HG02759 (cell line): Measurements from ENCODE around the gene MARCHF3.
"Not testable (repeated sequence)": the region's sequence is repeated elsewhere in the genome, so short reads cannot be mapped to it uniquely, and the experiment has no call there.

Source experiments
- ATAC-seq: cut with Tn5 transposase; IDR thresholded peaks from one replicate; pipeline ENCODE4 v1.9.1; 2021; ENCODE audit warnings: mild to moderate bottlenecking, moderate library complexity; ENCODE audit not compliant: unreplicated experiment

The MARCHF3 gene

DNA sequence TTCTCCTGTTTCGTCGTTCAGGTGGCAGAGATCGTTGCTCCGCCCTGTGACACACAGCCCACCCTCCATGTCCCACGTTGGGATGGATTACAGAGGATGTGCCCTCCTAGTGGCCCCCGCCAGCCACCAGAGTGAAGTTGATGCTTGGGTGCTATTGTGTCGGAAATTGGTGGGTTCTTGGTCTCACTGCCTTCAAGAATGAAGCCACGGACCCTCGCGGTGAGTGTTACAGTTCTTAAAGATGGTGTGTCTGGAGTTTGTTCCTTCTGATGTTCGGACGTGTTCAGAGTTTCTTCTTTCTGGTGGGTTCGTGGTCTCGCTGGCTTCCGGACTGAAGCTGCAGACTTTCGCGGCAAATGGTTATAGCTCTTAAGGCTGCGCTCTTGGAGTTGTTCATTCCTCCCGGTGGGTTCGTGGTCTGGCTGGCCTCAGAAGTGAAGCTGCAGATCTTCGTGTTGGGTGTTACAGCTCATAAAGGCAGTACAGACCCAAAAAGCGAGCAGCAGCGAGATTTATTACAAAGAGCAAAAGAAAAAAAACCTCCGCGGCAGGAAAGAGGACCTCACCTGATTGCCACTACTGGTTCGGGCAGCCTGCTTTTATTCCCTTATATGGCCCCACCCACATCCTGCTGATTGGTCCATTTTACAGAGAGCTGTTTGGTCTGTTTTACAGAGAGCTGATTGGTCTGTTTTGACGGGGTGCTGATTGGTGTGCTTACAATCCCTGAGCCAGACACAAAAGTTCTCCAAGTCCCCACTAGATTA, 176.6 kb downstream of the MARCHF3 start:
- not testable (repeated sequence) for ATAC-seq

GRCh38 chr5:126852841-126853271, 177.5 kb downstream of the MARCHF3 start:
- no peak for ATAC-seq

DNA sequence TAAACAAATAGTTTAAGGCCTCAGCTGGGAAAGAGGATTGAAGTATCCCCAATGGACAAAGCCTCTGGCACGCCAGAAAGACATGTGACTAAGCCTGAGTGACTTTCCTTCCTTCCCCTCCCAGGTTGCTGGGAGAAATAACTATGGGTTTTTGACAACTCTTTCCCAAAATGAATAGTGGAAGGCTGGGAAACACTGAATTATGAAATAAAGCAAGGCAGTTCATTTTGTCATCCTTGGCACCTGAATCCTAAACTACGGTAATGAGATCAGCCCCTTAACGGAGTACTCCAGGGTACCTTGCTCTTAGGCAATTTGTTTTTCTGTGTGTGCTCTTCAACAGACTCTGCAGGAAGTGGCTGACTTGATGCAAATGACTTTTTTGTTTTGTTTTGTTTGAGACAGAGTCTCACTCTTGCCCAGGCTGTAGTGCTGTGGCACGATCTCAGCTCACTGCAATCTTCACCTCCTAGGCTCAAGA, 178.2 kb downstream of the MARCHF3 start:
- ATAC-seq: peak; percentile 78

- ATAC-seq: no peak
Measured at GRCh38 chr5:126851501-126852011, 178.8 kb downstream of the MARCHF3 start.

DNA sequence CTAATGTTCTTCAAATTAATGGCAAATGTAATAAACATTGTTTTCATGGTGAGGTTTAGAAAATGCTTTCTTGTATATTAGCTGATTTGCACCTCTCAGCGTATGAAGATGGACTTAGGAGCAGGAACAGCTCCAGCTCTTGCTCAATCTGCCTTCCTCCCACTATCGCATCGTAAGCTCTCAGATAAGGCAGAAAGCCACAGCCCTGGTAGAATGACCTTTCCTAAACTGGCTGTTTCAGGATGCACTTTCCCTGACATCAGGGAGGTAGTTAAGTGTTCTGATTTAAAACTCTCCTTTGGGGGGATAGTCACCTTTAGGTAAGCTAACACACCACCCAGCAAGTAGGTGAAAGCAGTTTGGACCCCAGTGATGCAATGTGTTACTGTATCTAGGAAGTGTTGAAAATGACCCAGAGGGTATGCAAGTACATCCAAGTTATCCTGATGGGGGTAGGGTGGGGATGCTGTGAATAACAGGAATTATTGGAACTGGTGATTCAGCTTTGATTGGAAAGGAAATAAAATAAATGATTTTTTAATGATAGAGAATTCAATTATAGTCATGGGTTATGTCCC, 181.2 kb downstream of the MARCHF3 start:
- ATAC-seq: no peak

DNA sequence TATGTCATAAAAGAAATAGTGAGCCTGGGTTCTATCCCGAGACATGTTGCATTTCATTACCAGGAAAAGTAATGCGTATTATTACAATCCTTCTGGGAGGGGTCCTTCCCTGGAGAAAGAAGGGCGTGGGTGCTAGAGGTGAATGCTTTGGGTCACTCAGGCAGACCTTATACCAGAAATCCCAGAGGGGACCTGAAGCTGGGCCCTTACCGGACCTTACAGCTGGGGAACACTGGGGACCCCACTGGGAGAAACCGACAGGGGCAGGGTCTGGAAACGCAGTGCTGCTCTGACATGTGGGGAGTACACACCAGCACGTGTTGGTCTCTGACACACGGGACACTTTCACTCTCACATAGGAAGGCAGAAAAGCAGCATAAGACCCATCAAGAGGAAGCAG, 182.1 kb downstream of the MARCHF3 start:
- ATAC-seq: no peak

- ATAC-seq: no peak
Measured at GRCh38 chr5:126847826-126848251, 182.5 kb downstream of the MARCHF3 start.

DNA sequence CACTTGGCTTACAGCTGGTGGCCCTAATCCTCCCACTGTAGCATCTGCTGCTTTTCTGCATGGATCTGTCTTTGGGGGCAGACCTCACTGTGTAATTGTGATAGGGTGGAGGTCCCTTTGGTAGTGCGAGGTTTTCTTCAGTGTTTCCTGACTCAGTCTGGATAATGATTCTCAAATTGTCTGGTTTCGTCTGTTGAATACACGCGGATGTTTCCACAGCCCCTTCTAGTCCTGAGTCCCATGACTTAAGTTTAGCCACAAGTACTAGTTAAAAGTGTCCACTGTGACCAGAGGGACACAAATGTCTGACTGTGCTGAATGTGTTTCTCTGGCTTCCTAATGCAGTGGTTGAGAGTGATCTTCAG, 182.9 kb downstream of the MARCHF3 start:
- no peak for ATAC-seq

GRCh38 chr5:126846744-126847455, 183.5 kb downstream of the MARCHF3 start:
- no peak for ATAC-seq

- ATAC-seq: no peak
Measured at GRCh38 chr5:126846344-126846743, 184.0 kb downstream of the MARCHF3 start.

DNA sequence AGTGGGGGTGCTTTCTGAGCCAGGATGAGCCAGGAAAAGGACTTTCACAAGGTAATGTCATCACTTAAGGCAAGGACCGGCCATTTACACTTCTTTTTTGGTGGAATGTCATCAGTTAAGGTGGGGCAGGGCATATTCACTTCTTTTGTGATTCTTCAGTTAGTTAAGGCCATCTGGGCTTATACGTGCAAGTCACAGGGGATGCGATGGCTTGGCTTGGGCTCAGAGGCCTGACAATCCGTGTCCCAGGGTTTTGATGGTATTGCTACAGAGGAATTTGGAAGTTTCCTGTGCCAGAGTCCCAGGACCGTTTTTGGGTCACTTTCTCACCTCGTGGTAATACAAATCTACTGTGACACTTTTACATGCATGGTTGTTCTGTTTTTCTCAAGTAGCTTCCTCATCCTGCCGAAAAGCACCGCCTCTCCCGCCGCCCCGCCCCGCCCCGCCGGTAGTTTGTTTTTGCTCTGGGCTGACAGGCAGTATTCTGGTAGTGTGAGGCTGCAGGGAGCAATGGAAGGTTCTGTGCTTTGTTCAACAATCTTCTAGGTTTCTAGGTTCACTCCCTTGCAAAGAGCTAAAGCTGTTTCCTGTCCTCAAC, 184.8 kb downstream of the MARCHF3 start:
- peak; percentile 86 for ATAC-seq

GRCh38 chr5:126843375-126843774, 187.0 kb downstream of the MARCHF3 start:
- not testable (repeated sequence) for ATAC-seq

GRCh38 chr5:126839407-126839806, 191.0 kb downstream of the MARCHF3 start:
- not testable (repeated sequence) for ATAC-seq

DNA sequence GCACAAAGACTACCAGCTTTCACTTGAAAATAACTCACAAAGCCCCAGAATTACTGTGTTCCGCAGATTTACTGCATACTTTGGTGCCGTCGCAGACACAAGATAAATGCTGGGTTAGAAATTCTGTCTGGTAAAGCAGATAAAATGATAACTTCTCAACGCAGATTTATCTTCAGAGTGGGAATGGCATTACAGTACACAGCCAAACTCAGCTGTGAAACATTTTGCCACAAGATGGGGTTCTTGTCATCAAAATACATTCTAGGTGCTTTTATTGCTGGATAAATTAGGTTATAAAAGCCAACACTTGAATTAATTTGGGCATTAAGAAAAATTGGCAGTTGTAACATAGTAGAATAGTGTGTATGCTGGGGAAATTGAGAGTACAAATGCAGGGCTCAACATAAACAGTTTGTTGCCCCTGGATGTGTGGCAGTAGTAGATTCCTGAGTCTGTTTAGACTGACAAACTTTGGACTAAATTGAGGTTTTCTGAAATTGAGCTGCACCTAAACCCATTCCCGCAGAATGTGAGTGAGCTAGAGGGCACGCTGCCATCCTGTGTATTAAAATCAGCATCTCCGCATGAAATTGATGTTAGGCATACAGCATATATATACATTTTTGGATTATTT, 192.3 kb downstream of the MARCHF3 start:
- ATAC-seq: no peak

DNA sequence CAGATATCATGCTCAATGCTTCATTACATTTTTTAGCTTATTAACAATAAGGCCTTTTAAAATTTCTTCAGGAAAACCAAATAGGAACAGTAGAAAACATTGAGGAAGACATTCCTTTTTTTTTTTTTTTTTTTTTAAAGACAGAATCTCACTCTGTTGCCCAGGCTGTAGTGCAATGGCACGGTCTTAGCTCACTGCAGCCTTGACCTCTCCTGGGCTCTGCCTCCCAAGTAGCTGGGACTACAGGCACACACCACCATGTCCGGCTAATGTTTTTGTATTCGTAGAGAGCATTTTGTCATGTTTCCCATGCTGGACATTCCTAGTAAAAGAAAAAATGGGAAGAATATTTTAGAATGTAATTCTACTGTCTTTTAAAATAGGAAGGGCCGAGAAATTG, 193.1 kb downstream of the MARCHF3 start:
- ATAC-seq: no peak

DNA sequence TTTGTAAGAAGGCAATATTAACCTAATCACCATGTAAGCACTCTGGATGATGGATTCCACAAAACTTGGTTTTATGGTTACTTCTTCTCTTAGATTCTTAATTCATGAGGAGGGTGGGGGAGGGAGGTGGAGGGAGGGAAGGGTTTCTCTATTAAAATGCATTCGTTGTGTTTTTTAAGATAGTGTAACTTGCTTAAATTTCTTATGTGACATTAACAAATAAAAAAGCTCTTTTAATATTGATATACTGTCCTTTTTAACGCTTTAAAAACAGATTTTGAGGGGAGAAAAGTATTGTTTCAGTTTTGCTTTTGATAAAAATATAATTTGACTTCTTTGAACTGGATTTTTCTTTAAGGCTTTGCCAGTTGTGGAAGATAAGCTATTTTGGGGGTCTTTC, 193.6 kb downstream of the MARCHF3 start:
- ATAC-seq: no peak

DNA sequence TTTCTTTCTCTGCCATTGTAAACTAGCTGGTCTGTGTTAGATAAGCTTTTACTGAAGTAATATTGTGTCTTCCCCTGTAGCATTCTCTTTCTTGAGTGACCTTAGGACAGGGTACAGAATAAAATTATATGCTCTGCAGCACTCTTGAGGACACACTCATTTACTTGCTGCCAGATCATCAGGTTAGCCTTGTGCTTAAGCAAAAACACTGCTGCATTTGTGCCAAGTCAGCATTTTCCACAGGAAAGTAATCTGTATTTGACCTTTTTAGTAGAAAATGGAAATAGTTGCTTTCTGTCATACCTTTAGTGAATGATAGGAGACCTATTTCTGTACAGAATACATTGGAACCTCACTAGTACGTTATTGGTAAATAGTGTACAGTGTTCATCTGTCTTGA, 199.2 kb downstream of the MARCHF3 start:
- no peak for ATAC-seq

DNA sequence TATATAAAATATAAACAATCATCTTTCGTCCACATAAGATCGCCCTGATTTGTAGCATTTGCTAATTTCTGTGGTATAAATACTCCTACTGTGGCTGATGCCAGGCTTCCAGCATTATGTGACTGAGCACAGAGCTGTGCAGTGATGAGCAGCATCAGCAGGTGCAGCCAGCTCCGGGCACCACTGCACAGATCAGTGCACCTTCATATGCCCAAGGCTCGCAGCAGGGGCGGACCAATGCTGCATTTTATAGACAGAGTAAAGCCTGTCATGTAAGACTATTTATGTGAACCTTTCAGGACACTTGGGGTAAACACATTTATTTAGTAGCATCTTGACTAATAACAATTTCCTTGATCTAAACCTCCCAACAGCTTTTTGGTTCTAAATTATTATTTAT, 200.3 kb downstream of the MARCHF3 start:
- no peak for ATAC-seq

GRCh38 chr5:126829098-126829497, 201.3 kb downstream of the MARCHF3 start:
- ATAC-seq: no peak

DNA sequence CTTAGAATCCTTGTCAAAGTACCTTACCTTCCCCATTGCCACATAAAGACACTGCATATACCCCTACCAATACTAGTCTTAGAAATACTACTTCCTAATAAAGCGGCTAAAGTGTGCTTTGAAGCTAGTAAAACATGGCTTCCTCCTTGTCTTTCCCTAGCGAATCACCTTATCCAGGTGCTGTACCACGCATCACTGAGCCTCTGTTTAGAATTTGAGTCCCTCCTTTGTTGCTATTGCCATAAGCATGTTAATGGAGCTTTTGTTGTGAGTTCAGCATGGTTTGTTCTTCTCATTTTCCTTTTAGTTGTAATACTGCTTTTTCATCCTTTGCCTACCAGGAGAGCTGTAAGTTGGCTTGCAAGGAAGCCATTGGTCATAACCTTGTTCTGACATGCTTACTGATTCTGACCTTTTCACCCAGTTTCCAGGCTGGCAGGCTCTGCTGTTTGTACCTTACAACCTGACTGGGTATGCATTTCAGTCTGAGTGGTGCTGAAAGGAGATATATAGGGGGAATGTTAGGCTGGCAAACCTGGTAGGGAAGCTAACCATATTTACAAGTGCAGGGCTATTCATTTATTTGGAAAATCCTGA, 203.6 kb downstream of the MARCHF3 start:
- no peak for ATAC-seq
